Left ventricle myocardium superior (tissue), 1 donor: ENCODE data around the gene BCL7C. TPM values are rescaled to one million over a fixed set of nuclear protein-coding genes. Genes with fewer than 3 reads are reported as not detected.
A peak's percentile ranks its signal among the peaks of the same experiment; 100 is the strongest.
"Not testable (repeated sequence)": the region's sequence is repeated elsewhere in the genome, so short reads cannot be mapped to it uniquely, and the experiment has no call there.

Experiments used
- ATAC-seq: fragments of 200-7000 bp; cut with Tn5 transposase; one replicate; pipeline ENCODE4 v1.9.1; 2020; ENCODE audit warnings: mild to moderate bottlenecking, moderate library complexity
- DNase-seq: peaks from one replicate; pipeline ENCODE4 v3.0.0-alpha.2; 2020
- intact Hi-C: fragments of 100-400 bp; cut with micrococcal nuclease; formaldehyde crosslinking; loops from one replicate; pipeline ENCODE4 v1.11.0; 2022
- total RNA-seq: library from RNA; stranded (reverse); fragmentation: NEBNext Ultra II Directional; extraction: Animal tissue kit (Norgen Biotek cat#: 25700); gene quantifications from one replicate; pipeline ENCODE4 v1.2.1, GENCODE V29; 2021
- donor health status: DM: no; HTN: yes; CAD: no; lungs with severe emphysema.

Gene BCL7C
- total RNA-seq, 1 donor from 2014 or later: 29.6 TPM

- no peak for DNase-seq
- no peak for ATAC-seq
- intact Hi-C loops: no loop called here
Measured at GRCh38 chr16:30875871-30876801, 17.7 kb downstream of the BCL7C start.

- intact Hi-C loops: no loop called here
- DNase-seq: peak; percentile 96
Measured at GRCh38 chr16:30874821-30875717, 18.8 kb downstream of the BCL7C start.

GRCh38 chr16:30874244-30874820, 19.5 kb downstream of the BCL7C start:
- DNase-seq (no peak), ATAC-seq (no peak)
- intact Hi-C loops: no loop called here

More at GRCh38 chr16:30874821-30875717, 18.8 kb downstream of the BCL7C start:
- ATAC-seq: peak; percentile 98

GRCh38 chr16:30870904-30871303, 23.0 kb downstream of the BCL7C start:
- intact Hi-C loops: no loop called here
- ATAC-seq: no peak
- DNase-seq: no peak

GRCh38 chr16:30867747-30868146, 26.1 kb downstream of the BCL7C start:
- ATAC-seq: no peak
- intact Hi-C loops: no loop called here
- no peak for DNase-seq

- DNase-seq: no peak
- intact Hi-C loops: no loop called here
- ATAC-seq: no peak
Measured at GRCh38 chr16:30866031-30866430, 27.8 kb downstream of the BCL7C start.

- ATAC-seq, DNase-seq, intact Hi-C loops: not testable (repeated sequence)
Measured at GRCh38 chr16:30863178-30863577, 30.7 kb downstream of the BCL7C start.

- ATAC-seq, intact Hi-C loops, DNase-seq: not testable (repeated sequence)
Measured at GRCh38 chr16:30860729-30861128, 33.1 kb downstream of the BCL7C start.

GRCh38 chr16:30858829-30859423, 35.0 kb downstream of the BCL7C start:
- ATAC-seq (no peak), DNase-seq (no peak)

GRCh38 chr16:30858111-30858495, 35.8 kb downstream of the BCL7C start:
- DNase-seq (no peak), ATAC-seq (no peak)
- intact Hi-C loops: no loop called here

More at GRCh38 chr16:30858829-30859423, 35.0 kb downstream of the BCL7C start:
- intact Hi-C loops: no loop called here

- intact Hi-C loops: no loop called here
- no peak for ATAC-seq
- DNase-seq: no peak
Measured at GRCh38 chr16:30853758-30854157, 40.1 kb downstream of the BCL7C start.

- intact Hi-C loops: no loop called here
- DNase-seq (no peak), ATAC-seq (no peak)
Measured at GRCh38 chr16:30850246-30850645, 43.6 kb downstream of the BCL7C start.

GRCh38 chr16:30846649-30847402, 47.1 kb downstream of the BCL7C start:
- intact Hi-C loops: no loop called here
- ATAC-seq: peak; percentile 53
- no peak for DNase-seq

- ATAC-seq (peak; percentile 91), DNase-seq (no peak)
- intact Hi-C loops: no loop called here
Measured at GRCh38 chr16:30844671-30845449, 49.0 kb downstream of the BCL7C start.

- intact Hi-C loops: no loop called here
- DNase-seq (no peak), ATAC-seq (no peak)
Measured at GRCh38 chr16:30844346-30844670, 49.6 kb downstream of the BCL7C start.

- intact Hi-C loops: no loop called here
- no peak for ATAC-seq
Measured at GRCh38 chr16:30843501-30843900, 50.4 kb downstream of the BCL7C start.

GRCh38 chr16:30842971-30843370, 50.9 kb downstream of the BCL7C start:
- no peak for ATAC-seq
- intact Hi-C loops: no loop called here
- no peak for DNase-seq

More at GRCh38 chr16:30843501-30843900, 50.4 kb downstream of the BCL7C start:
- DNase-seq: no peak

GRCh38 chr16:30841332-30841731, 52.5 kb downstream of the BCL7C start:
- intact Hi-C loops: no loop called here
- DNase-seq: no peak
- no peak for ATAC-seq
